Dermis lymphatic vessel endothelial cell (primary cell): ENCODE results near the gene BATF2. TPM values are rescaled to one million over a fixed set of nuclear protein-coding genes. Genes with fewer than 3 reads are reported as not detected.

Experiments
- total RNA-seq: library from RNA; depleted of rRNA; stranded (reverse); fragments of >200 nt; gene quantifications from 2 replicates; pipeline ENCODE4 v1.2.1, GENCODE V29; 2014

BATF2 gene, protein sequence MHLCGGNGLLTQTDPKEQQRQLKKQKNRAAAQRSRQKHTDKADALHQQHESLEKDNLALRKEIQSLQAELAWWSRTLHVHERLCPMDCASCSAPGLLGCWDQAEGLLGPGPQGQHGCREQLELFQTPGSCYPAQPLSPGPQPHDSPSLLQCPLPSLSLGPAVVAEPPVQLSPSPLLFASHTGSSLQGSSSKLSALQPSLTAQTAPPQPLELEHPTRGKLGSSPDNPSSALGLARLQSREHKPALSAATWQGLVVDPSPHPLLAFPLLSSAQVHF
- total RNA-seq, result 0.52 and 0.54 TPM in 2 replicates

GRCh38 chr11:64996710-64997380, at the start of gene BATF2:
Gene BATF2 (minus strand): TSS chr11:64996971. CDS start chr11:64996914, 57 bp downstream.

GRCh38 chr11:65040847-65041622, 44.3 kb upstream of the BATF2 start, which contains the start of gene SAC3D1:
Gene SAC3D1 (plus strand): TSS chr11:65041210. CDS start chr11:65041293, 83 bp downstream.

GRCh38 chr11:65027213-65028067, 30.7 kb upstream of the BATF2 start, which contains the start of gene SNX15:
Gene SNX15 (plus strand): TSS chr11:65027439. CDS start chr11:65027538, 99 bp downstream.

DNA sequence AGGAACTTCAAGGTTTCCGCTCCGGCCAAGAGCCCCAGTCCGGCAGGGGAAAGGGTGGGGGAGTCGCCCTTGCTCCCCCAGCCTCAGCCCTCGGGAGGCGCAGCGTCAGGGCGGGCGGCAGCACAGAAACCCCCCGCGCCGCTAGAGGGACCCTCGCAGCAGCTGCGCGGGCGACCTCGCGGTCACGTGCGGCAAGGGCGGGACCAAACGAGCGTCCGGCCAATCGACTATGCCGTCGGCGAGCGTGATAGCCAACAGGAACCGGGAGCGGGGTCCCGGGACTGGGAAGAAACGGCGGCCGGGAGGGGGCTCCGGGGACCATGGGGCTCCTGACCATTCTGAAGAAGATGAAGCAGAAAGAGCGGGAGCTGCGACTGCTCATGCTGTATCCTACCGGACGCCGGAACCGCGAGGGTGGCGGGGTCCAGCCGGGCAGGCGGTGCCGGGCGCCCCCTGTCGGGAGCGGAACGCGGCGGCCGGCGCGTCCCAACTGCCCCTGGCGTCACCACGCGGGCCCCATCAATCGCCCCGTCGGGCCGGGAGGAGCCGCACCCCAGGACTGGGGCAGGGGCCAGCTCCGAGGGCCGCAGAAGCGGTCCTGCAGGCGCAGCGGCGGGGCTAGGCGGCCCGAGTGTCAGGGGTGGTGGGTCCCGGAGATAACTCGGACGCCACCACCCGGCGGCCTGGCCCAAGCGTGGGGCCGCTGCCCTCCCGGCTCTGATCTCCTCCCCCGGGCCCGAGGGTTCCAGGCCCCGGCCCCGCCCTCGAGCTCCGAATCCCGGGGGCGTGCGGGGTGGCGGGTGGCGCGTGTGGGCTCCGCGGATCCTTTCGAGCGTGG, 17.3 kb upstream of the BATF2 start, which contains the start of gene ARL2:
ARL2 (plus strand) TSS at position 273 of the 838 bp plus-strand sequence; CDS start at position 321, 48 bp downstream.

DNA sequence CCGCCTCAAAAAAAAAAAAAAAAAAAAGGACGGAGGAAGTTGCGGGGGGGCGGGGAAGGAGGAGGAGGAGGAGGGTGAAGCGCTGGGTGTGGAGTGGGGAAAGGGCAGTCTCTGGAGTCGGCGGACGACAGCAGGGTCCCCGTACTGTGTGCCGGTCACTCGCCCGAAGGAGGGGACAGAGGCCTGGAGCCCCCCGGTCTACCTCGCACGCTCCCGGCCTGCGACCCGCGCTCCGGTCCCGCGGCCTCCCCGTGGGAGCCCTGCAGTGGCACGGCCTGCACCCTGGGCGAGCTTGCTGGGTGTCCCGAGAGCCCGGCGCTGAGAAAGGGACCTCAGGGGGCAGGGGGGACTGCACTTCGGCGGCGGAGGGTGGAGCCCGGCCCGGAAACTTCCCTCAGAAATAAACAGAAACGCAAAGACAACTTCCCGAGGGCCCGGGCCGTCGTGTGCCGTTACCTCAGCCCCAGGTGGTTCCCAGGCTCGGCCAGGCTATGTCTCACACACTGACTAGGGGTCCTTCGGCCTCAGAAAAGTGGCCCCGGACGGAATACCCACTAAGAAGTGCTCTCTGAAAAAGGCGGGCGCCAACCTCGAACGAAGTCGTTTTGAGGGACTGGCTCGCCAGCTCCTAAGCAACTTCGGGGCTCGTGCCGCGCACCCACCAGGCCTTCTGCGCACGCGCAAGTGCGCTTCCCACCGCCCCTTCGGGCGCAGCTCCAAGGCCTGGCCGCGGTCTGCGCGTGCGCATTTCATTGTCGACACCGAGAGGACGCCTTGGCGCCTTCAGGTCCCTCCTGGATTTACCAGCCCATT, 25.1 kb downstream of the BATF2 start, which contains the start of gene MAJIN:
MAJIN (minus strand) TSS at position 688 of the 813 bp plus-strand sequence. CDS start 12,703 bp downstream, outside the sequence.

Other genes with a start within 250 kb of the BATF2 start
- 0.11 and 0.26 TPM in 2 replicates for gene PYGM, start 237.0 kb downstream of the BATF2 start, total RNA-seq
- gene SF1, start 218.4 kb downstream of the BATF2 start, total RNA-seq, result 54.5 and 89.6 TPM in 2 replicates
- gene MAP4K2, start 193.8 kb downstream of the BATF2 start, total RNA-seq, result 47.9 and 67.0 TPM in 2 replicates
- 10.8 and 14.8 TPM in 2 replicates for gene MEN1, start 186.4 kb downstream of the BATF2 start, total RNA-seq
- gene CDC42BPG, start 152.3 kb downstream of the BATF2 start, total RNA-seq, result 0.34 and 0.43 TPM in 2 replicates
- 19.3 and 24.4 TPM in 2 replicates for gene EHD1, start 118.3 kb downstream of the BATF2 start, total RNA-seq
- 8.8 and 13.9 TPM in 2 replicates for gene ATG2A, start 79.8 kb downstream of the BATF2 start, total RNA-seq
- 5.0 and 9.2 TPM in 2 replicates for gene PPP2R5B, start 72.3 kb downstream of the BATF2 start, total RNA-seq
- not detected in 2 replicates for gene GPHA2, start 61.1 kb downstream of the BATF2 start, total RNA-seq
- not detected in 2 replicates for gene MAJIN, start 24.9 kb downstream of the BATF2 start, total RNA-seq
- 124 and 130 TPM in 2 replicates for gene ARL2, start 17.2 kb upstream of the BATF2 start, total RNA-seq
- 7.5 and 9.9 TPM in 2 replicates for gene SNX15, start 30.5 kb upstream of the BATF2 start, total RNA-seq
- gene SAC3D1, start 44.2 kb upstream of the BATF2 start, total RNA-seq, result 4.1 and 5.3 TPM in 2 replicates
- gene NAALADL1, start 61.6 kb upstream of the BATF2 start, total RNA-seq, result 11.5 and 12.8 TPM in 2 replicates
- gene CDCA5, start 87.1 kb upstream of the BATF2 start, total RNA-seq, result 1.5 and 2.0 TPM in 2 replicates
- gene ZFPL1, start 87.3 kb upstream of the BATF2 start, total RNA-seq, result 16.4 and 20.7 TPM in 2 replicates
- 231 and 291 TPM in 2 replicates for gene VPS51, start 99.2 kb upstream of the BATF2 start, total RNA-seq
- gene TM7SF2, start 114.9 kb upstream of the BATF2 start, total RNA-seq, result 6.0 and 12.8 TPM in 2 replicates
- gene ZNHIT2, start 120.7 kb upstream of the BATF2 start, total RNA-seq, result 6.3 and 6.4 TPM in 2 replicates
- 283 and 465 TPM in 2 replicates for gene FAU, start 125.2 kb upstream of the BATF2 start, total RNA-seq
- gene MRPL49, start 125.3 kb upstream of the BATF2 start, total RNA-seq, result 41.9 and 49.5 TPM in 2 replicates
- gene SYVN1, start 137.5 kb upstream of the BATF2 start, total RNA-seq, result 7.9 and 12.3 TPM in 2 replicates
- gene SPDYC, start 173.3 kb upstream of the BATF2 start, total RNA-seq, result not detected in 2 replicates
- 80.4 and 81.5 TPM in 2 replicates for gene CAPN1, start 185.0 kb upstream of the BATF2 start, total RNA-seq